Kidney epithelial cell (primary cell): ENCODE data around the gene TRIAP1. TPM values are rescaled to one million over a fixed set of nuclear protein-coding genes. Genes with fewer than 3 reads are reported as not detected.

Experiments used
- DNase-seq: peaks from one replicate; pipeline ENCODE4 v3.0.0-alpha.2; 2010; ENCODE audit warnings: low read depth
- H3K27me3 ChIP-seq: 2 replicates; pipeline ENCODE4 v1.6.0; 2011; ENCODE audit warnings: low read length; ENCODE audit not compliant: control insufficient read depth, insufficient read depth
- H3K36me3 ChIP-seq: 2 replicates; pipeline ENCODE4 v1.5.1; 2011; ENCODE audit warnings: low read length; ENCODE audit not compliant: control insufficient read depth, insufficient read depth
- H3K4me3 ChIP-seq: 2 replicates; pipeline ENCODE4 v1.5.1; 2011; ENCODE audit warnings: low read depth, mild to moderate bottlenecking, control low read depth, low read length
- total RNA-seq: library from RNA; depleted of rRNA; stranded (reverse); fragments of >200 nt; gene quantifications from 2 replicates; pipeline ENCODE4 v1.2.3, GENCODE V29; 2015
- TF ChIP-seq, protein P1 (sequence below): IDR thresholded peaks from 2 replicates; pipeline ENCODE4 v1.5.1; 2011; ENCODE audit warnings: mild to moderate bottlenecking, moderate library complexity, low read length, control low read depth, inconsistent platforms; ENCODE audit not compliant: insufficient read depth, poor library complexity, severe bottlenecking

Gene TRIAP1
- total RNA-seq, 1 donor from 2014 or later: 57.1 TPM

DNA sequence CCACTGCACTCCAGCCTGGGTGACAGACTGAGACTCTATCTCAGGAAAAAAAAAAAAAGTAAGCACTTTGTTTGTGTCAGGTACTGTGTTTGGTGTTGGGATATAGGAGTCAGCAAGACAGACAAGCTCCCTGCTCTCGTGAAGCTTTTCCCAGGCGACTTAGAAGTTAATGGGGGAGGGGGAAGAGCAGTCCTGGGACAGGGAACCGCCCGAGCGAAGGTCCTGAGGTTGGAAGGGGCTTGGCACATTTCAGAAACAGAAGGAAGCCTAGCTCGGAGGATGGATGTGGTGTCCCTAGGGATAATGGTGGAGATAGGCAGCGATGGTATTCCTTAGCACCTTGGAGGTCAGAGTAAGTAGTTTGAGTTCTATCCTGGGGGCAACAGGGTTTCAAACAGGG, 16.8 kb downstream of the TRIAP1 start:
- Histone ChIP-seq H3K27me3 (no peaks in the 10 kb centered on the region), H3K4me3 (no peak overlapping the region), H3K36me3 (no peaks in the 10 kb centered on the region)
- TF ChIP-seq, protein P1, sequence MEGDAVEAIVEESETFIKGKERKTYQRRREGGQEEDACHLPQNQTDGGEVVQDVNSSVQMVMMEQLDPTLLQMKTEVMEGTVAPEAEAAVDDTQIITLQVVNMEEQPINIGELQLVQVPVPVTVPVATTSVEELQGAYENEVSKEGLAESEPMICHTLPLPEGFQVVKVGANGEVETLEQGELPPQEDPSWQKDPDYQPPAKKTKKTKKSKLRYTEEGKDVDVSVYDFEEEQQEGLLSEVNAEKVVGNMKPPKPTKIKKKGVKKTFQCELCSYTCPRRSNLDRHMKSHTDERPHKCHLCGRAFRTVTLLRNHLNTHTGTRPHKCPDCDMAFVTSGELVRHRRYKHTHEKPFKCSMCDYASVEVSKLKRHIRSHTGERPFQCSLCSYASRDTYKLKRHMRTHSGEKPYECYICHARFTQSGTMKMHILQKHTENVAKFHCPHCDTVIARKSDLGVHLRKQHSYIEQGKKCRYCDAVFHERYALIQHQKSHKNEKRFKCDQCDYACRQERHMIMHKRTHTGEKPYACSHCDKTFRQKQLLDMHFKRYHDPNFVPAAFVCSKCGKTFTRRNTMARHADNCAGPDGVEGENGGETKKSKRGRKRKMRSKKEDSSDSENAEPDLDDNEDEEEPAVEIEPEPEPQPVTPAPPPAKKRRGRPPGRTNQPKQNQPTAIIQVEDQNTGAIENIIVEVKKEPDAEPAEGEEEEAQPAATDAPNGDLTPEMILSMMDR: no peak
- DNase-seq: no peak

DNA sequence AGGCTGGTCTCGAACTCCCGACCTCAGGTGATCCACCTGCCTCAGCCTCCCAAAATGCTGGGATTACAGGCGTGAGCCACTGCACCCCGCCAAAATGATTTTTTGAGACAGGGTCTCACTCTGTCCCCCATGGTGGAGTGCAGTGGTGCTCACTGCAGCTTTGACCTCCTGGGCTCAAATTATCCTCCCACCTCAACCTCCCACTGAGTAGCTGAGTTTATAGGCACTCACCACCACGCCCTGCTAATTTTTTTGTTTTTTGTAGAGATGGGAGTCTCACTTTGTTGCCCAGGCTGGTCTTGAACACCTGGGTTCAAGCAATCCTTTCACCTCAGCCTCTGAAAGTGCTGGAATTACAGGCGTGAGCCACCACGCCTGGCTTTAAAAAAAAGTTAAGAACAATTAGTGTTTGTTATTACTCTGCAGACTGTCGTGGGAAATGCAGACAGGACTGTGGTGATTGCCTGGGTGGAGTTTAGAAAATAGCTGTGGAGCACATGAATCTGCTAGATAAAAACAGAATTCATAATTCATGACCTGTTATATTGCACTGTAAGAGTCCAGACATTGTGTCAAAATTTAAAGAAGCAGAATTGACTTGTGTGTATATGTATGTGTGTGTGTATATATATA, 17.5 kb downstream of the TRIAP1 start:
- TF ChIP-seq, protein P1: no peak

DNA sequence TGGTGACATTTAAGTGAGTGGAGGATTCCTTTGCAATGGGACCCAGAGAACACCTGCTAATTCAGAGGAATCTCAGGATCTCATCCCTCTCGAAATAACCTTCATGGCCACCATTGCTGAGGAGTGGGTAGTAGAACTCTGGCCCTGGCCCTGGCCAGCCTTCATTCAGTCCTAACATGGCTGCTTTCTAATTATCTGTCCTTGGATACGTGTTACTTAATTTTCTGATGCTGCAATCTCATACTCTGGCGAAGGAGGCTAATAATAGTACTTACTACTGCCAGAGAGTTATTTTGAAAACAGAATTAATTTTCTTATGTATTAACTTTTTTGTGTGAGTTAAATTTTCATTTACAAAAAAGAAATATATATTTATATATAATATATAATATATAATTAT, 20.4 kb downstream of the TRIAP1 start:
- no peak for DNase-seq
- Histone ChIP-seq H3K36me3 (no peaks in the 10 kb centered on the region), H3K27me3 (no peaks in the 10 kb centered on the region), H3K4me3 (no peak overlapping the region)
- TF ChIP-seq, protein P1: no peak

More for the DNA sequence above, 17.5 kb downstream of the TRIAP1 start:
- Histone ChIP-seq H3K36me3 (no peaks in the 10 kb centered on the region), H3K4me3 (no peak overlapping the region), H3K27me3 (no peaks in the 10 kb centered on the region)
- DNase-seq: no peak

GRCh38 chr12:120422892-120423456, 23.2 kb downstream of the TRIAP1 start:
- TF ChIP-seq, protein P1: no peak
- H3K27me3 ChIP-seq: no peaks in the 10 kb centered on the region
- no peak overlapping the region for H3K4me3 ChIP-seq
- H3K36me3 ChIP-seq: no peaks in the 10 kb centered on the region
- DNase-seq: no peak

DNA sequence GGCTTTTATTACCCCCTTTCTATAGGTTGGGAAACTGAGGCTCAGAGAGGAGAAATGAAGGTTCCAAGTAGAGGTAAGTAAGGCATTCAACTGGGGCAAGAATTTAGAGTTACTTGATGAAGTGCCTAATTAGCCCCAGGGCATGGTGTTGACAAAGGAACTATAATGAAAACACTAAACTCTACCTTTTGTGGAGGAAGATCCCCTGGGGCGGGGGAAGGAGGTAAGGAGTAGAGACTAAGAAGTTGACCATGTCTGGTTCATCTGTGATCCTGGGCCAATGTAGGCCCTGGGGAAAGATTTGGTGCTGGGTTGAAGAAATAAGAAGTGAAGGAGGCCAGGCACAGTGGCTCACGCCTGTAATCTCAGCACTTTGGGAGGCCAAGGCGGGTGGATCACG, 24.5 kb downstream of the TRIAP1 start:
- DNase-seq: no peak
- TF ChIP-seq, protein P1: no peak
- Histone ChIP-seq H3K4me3 (no peak overlapping the region), H3K36me3 (no peaks in the 10 kb centered on the region), H3K27me3 (no peaks in the 10 kb centered on the region)
